CD4-positive, alpha-beta T cell treated with Interleukin-4 for 4 hours (primary cell): ENCODE measurements around the gene SGCA.

Experiments
- DNase-seq: peaks from one replicate; pipeline ENCODE4 v3.0.0-alpha.2; 2020

Gene SGCA

DNA sequence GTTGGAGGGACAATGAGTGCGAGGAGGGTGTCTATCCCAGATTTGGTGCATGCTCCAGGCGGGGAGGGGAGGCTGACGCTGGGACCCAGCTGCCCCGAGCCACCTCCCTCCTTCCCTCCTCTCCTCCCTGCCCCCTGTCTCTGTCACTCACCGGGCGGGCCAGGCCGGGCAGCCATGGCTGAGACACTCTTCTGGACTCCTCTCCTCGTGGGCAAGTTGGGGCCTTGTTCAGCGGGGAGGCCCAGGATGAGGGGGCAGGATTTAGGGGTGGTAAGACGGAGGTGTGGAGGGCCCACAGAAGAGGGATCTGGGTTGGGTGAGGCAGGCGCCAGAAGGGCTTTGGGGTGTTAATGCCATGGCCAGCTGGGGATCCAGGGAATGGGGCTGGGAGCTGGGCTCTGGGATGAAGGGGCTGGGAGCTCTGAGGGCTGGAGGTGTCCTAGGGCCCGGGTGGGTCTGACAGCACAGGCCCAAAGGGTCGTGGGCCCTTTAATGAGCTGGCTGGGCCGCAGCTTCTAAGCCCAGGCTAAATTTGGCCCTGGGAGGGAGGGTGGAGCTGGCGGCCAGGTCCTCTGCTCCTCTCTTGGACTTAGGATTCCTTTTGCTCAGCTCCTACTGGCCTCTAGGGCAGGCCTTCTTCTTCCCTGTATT, at the start of gene SGCA:
TSS of gene SGCA (plus strand) at position 139 of the 651 bp plus-strand sequence. CDS start at position 175, 36 bp downstream.
- DNase-seq: no peak

DNA sequence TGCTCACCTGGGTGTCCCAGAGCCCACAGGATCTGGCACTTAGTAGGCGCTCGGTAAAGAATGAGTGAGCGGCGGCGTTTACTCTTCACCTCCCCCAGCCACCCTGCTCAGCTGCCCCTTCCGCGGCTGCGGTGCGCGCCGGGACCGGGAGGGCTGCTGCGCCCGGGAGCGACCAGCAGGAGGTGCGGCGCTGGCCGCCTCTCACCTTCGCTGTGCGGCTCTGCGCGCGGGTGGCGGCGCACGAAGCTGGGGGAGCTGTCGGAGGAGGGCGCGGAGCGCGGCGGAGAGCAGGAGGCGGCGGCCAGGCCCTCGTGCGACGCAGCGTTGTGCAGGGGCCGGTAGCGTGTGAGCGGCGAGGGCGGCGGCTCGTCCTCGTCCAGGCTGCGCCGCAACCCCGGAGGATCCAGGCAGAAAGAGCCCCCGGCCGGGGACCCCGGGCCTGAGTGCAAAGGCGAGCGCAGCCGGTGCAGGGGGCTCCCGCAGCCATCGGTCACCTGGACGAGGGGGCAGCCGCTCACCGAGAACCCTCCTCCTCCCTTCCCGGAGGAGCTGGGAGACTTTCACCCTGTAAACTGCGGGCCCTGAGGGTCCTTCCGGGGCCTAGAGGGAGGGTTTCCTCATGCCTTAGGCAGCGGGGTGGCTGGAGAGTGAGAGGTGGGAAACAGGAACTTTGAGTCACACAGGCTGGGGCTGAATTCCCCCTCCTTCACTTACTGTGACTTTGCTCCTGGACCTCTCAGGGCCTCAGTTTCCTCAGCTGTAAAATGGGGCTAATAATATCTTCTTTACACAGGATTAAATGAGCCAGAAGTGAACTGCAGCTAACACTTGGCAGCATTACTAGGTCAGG, 48.4 kb upstream of the SGCA start:
- DNase-seq: peak; percentile 32

DNA sequence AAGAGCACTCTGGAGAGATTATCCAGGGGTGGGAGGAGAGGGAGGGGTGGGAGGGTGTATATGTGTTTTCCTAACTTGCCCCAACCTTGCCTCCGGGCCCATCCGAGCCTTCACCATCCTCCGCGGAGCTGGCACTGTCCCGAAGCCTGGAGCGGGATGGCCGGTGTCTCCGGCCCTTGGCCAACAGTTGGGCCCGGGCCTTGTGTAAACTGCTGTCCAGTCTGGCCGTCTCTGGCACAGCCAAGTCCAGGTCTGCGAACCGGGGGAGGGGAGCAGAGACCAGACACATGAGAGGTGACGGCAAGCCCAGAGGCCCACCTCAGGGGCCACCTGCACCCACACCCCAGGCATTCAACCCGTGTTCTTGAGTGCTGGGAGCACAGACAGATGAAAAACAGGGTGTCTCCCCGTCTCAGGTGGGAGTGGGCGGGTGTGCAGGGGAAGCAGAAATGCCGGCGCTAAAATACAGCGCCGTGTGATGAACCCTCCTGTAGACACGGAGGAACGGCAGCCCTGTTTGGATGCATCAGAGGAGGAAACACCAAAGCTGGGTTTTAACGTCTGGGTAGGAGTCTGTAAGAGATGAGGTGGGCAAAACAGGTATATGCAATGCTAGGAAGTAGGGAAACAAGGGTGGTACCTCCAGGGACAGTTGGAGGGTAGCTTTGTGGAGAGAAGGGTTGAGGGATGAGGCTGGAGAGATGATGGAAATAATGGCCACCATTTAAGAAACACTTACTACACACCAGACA, 47.6 kb upstream of the SGCA start:
- no peak for DNase-seq

DNA sequence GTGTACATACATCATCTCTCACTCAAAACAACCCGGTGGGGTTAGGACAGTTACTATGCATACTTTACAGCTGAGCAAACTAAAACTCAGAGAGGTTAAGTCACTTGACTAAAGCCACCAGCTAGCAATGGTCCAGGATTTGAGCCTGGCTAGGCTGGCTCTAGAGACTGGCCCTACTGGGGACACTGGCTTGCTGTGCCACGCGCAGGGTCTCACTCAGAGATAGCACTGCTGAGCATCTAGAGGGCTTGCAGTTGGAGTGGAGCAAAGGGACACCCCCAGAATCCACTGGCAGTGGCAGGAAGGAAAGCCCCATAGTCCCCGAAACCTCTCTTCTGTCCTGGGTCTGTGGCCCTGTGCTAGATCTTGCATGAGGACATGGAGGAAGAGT, 47.0 kb upstream of the SGCA start:
- no peak for DNase-seq

DNA sequence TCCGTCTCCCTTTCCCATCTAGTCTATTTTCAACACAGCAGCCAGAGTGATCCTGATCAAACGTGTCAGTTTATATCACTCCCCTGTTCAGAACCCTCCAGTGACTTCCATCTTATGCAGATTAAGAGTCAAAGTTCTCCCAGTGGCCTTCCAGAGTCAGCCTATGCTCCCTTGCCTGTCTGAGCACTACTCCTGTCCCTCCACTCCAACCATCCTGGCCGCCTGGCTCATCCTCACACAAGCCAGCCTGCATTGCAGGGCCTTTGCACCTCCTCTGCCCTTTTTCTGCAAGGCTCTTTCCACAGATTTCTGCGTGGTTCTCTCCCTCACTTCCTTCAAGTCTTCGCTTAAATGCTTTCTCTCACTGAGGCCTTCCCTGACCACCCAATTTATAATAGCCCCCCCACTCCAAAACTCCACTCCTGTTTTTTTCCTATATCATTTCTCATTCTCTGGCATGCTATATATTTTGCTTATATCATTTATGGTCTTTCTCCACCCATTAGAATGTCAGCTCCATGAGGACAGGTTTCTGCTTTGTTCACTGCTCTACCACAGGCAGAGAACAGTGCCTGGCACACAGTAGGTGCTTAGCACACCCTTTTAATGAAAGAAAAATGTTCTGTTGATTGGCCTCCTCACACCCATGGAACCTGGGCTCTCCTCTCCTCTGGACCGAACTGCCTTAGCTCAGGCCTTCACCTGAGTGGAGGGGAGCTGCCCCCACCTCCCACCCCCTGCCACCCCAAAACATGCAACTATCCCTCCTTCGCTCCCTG, 45.1 kb upstream of the SGCA start:
- DNase-seq: no peak

DNA sequence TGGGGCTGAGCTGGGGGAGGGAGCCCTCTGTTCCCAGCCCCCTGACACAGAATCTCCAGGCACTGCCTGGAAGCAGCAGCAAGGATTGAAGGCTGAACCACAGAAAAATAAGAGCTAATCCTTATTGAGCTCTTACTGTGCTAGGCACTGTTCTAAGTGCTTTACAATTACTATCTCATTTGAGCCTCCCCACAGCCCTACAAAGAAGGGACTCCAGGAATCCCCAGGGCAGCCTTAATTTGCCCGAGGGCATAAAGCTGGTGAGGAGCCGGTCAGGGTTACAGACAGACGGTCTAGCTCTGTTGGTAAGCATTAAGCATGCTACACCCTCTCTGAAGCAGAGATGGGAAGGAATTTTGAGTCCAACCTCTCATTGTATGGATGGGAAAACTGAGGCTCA, 42.9 kb upstream of the SGCA start:
- DNase-seq: no peak

DNA sequence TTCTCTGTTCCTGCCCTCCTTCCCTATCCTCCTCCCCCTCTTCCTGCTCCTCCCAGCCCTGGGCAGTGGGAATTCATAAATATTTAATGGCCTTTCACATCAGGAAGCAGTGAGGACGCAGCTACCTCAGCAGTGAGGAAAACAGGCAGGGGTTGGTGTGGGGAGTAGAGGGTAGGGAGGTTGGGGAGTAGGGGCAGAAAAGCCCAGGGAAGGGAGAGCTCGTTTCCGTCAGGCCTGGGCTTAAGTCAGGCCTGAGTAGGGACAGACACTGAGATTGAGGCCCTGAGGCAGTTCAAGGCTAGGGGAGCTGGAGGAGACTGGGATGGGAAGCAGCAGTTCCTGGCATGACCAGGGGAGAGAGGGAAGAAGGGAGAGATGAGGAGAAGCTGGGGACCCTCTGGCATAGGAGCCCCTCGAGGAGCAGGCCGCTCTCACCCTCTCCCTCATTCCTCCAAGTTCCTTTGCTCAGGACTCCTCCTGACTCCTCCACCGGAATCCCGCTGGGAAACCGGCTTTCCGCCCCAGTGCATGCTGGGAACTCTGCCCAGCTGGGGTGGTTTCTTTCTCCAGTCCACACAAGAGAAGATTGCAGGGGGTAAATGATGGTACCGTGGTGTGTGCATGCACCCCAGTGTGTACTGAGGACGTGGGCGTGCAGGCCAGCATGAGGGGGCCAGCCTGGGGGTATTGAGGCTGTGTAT, 42.0 kb upstream of the SGCA start:
- DNase-seq: no peak

DNA sequence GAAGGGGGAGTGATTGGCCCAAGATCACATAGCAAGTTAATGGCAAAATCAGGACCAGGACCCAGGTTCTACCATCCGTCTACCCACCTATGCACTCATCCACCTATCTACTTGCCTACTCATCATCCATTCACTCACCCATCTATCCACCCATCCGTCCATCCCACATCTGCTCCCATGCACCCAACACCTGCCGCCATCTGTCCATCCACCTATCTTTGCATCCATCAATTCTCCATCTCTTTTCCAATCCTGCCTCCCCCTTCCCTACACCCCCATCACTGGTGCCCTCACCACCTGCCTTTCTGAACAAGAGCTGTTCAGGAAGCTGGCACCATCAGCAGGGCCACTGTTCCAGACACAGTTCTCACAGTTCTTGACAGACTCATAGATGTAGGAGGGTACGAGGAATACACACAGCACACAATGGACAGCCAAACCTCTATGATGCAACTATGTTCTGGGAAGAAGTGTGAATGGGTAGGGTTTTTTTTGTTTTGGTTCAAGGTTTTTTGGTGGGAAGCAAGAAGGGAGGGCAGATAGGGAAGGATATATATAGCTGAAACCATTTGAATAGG, 40.3 kb upstream of the SGCA start:
- no peak for DNase-seq

DNA sequence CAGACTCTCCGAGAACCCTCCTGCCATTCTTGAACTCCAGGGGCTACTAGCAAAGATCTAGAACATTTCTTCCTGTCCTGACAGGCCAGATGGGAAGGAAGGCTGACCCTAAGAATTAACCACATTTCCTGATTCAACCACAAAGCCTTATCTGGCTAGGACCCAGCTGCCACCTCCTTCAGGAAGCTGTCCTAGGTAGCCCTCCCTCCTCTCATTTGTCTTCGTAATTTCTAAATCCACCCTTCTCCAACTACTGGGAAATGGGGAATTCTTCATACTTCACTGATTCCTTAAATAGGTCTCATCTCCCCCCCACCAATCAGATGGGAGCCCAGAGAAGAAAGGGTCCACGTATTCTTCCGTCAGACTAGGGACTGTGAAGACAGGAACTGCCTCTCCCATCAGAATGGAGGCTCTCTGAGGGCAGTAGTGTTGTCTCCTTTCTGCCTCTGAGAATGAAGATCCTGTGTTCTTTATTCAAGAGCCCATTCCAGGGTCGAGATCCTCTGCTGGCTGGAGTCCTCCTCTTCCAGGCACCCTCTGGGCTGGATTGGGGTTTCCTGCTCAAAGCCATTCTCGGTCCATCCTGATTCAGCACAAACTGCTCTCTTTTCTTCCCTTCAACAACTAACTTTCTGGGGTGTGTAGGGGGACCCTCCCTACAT, 38.0 kb upstream of the SGCA start:
- DNase-seq: no peak

DNA sequence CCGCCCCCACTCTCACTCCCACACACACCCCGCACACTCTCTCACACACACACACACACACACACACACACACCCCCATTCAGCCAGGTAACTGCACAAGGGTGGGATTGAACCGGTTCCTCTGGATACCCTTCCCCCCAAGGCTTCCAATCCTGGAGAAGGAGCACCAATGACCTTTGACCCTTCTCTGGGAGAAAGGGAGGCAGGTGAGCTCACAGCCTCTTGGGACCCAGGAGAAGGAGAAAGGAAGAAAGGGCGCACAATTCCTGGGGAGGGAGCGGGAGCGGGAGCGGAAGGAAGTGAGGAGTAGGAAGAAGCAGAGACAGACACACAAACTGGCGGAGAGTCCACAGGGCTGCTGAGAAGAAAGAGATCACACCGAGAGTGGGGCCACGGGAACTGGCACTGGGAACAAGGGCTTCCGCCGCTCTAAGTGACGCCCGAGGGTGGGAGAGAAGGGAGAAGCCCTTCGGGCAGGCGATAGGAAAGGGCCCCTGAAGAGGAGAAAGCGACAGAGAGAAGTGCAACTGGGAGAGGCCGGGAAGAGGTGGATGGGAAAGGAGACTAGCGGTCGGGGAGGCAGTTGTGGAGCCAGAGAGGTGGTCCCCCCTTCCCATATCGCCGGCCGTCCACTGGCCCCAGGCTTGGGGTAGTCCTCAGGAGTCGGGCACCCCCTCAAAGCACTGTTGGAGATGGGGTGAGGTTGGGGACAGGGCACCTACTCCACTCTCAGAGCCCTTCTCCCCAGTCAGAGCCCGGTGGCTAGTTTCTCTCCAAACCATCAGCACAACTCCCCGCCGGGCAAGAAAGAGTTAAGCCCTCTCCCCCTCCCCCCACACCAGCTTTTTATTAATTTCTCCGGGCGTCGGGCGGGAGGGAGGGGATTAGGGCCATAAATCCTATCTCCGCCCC, 37.1 kb upstream of the SGCA start:
- DNase-seq: no peak

DNA sequence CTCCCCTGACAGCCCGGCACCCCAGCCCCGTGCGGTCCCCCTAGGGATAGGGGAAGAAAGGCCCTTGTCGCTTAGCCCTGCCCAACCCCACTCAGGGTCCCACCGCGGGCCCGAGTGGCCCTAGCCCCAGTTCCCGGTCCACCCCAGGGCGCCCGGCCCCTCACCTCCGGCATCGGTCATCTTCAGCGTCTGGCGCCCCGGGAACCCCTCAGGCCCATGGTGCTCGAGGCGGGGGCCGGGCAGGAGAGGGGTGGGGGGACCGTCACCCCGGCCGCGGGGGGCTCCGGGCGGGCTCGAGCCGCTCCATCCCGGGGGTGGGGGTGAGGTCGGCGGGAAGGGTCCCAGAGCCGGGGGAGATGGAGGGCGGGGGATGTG, 36.5 kb upstream of the SGCA start:
- DNase-seq: no peak

DNA sequence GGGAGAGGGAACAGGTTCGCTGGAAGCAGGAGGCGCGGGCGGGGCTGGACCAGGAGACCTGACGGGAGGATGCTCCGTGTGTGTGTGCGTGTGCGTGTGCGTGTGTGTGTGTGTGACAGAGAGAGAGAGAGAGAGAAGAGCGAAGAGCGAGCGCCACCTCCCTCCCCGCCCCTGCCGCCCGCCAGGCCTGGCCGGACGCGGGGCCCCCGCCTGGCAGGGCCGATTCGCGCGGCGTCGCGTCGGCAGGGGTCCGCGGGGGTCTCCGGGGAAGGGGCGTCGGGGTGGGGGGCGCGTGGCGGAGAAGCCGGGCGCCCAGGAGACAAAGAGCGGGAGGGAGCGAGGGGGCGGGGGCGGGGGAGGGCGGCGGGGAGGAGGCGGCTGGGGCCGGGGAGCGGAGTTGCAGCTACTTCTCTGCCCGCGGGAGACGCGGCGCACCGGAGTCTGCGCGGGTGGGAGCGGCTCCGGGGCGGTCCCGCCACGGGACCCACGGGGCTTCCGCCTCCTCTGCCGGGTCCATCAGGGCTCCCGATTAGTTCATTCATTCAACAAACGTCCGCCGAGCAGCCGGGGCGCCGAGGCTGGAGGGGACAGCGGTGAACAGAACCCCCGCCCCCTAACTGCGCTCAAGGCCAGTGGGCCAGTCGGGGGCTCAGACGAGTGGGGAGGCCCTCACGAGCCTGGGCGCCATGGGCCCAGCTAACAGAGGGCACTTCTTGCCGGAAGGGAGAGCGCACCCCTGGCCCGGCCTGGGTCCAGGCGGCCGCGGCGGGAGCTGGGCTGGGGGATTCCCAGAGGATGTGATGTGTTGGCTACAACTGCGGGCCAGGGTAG, 35.9 kb upstream of the SGCA start, which contains the start of gene SAMD14:
TSS of gene SAMD14 (minus strand) at position 433 of the 831 bp plus-strand sequence. CDS start 5,201 bp downstream, outside the sequence.
- DNase-seq: peak; percentile 53

DNA sequence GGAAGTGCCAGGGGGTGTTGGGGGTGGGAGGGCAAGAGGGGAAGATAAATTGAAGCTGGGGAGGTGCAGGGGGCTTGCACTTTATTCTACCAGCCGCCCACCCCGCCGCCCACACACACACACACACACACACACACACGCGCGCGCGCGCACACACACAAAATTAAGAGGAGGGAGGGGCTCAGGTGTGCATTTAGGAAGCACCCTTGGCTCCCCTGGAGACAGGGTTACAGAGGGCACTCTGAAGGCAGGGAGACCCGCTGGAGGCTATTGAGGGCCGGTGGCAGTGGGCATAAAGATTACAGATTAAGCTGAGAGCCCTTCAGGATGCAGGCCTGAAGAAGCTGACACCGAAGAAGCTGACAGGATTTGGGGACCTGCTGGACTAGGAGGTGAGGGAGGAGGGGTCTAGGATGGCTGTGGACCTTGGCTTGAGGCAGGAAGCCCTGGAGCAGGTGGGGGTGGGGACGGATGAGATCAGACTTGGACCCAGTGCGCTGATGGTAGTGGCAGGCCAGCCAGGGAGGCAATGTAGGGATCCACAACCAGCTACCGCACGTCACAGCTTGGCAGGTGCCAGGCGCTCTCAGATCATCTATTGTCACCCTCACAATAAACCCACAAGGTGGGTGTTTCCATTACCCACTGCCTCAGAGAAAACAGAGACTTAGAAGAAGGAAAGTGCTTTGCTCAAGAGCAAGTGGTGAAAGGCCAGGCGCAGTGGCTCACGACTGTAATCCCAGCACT, 35.1 kb upstream of the SGCA start:
- DNase-seq: no peak

DNA sequence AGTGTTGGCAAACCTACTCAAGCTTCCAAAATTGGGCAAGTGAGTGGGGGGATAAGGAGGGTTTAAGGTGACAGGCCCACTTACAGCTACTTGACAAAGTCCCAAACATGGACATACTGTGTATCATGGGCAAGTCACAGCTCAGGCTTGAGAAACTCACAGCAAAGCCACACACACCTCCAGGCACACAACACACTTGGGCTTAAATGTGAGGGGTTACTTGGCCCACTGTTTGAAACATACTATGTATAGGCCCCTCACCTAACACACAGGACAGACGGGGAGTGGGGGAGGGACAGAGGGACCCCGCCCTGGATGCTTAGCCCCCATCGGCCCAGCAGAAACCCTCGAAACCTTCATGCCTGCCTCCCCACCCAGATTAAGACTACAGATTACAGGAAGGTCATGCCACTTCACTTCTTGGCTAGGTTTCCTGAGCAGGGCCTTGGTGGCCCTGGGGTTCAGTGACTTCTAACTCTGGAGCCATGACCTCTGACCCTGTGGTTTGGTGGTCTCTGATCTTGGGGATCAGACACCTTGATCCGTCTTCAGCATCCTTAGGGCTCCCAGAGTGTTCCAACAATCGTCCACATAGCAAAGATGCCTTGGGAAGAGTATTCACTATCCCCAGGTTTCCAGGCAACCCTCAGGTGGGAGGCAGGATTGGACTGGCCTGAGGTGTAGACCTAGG, 33.6 kb upstream of the SGCA start:
- DNase-seq: no peak

DNA sequence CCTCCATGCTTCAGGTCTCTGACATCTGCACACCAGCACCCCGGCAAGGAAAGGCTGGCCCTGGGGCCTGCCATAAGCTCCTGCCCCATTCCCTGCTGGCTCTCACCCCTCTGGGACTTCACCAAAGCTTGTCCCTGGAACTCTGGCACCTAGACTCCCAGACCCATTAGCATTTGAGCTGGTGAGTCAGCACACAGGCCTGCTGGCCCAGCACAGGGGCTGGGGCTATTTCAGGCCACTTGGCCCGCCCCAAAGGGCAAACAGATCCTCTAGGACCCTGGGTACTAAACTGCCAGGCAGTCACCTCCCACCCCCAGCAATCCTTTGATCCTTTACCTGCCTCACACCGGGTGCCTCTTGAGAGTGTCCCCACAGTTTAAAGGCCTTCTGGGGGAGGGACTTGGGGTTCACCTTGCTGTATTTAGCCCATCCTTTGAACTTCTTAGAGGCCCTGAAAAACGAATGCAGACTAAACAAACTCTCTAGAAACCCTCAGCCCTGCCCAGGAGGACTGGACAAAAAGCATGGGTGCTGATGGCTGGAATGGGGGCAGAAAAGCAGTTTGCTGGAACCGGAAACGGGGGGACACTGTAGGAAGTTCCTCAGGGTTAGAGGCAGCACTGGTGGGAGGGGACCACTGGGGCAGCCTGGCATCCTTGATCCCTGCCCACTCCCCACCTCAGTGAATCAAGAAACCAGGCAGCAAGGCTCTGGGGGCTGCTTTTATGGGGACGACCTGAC, 32.6 kb upstream of the SGCA start:
- no peak for DNase-seq

DNA sequence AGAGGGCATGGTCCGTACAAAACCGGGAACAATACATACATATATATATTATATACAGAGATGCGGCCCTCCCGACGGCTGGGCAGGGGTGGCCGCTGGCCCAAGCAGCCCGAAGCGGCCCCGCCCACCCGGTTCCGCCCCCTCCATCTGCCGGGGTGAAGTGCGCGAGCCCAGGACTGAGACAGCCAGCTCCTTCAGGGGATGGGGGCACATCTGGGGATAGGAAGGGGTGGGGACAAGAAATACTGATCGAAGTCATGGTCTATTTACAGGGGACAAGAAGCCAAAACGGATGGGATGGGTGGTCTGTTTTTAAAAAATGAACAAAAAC, 32.1 kb upstream of the SGCA start:
- no peak for DNase-seq
